ENCODE measurements around the gene OXNAD1.

Gene OXNAD1

GRCh38 chr3:16315623-16316022, 50.6 kb downstream of the OXNAD1 start:
- no peak overlapping the region for H3K4me3 ChIP-seq (replicated peaks; ENCODE audit: low read depth, low read length)
- no peak for TF ChIP-seq CTCF (IDR thresholded peaks at IDR 0.05; ENCODE audit: low read depth, low read length, missing control alignments)
- no peak for DNase-seq (ENCODE audit: extremely low read depth, low read depth)

- H3K4me3 ChIP-seq (replicated peaks; ENCODE audit: low read depth, low read length): no peak overlapping the region
- no peak for TF ChIP-seq CTCF (IDR thresholded peaks at IDR 0.05; ENCODE audit: low read depth, low read length, missing control alignments)
- no peak for DNase-seq (ENCODE audit: extremely low read depth, low read depth)
Measured at GRCh38 chr3:16316396-16316795, 51.4 kb downstream of the OXNAD1 start.

GRCh38 chr3:16316847-16317560, 52.0 kb downstream of the OXNAD1 start:
- no peak for DNase-seq (ENCODE audit: extremely low read depth, low read depth)
- TF ChIP-seq CTCF (IDR thresholded peaks at IDR 0.05; ENCODE audit: low read depth, low read length, missing control alignments): no peak

GRCh38 chr3:16317561-16317945, 52.5 kb downstream of the OXNAD1 start:
- DNase-seq (ENCODE audit: extremely low read depth, low read depth): no peak
- no peak for TF ChIP-seq CTCF (IDR thresholded peaks at IDR 0.05; ENCODE audit: low read depth, low read length, missing control alignments)
- no peak overlapping the region for H3K4me3 ChIP-seq (replicated peaks; ENCODE audit: low read depth, low read length)

More at GRCh38 chr3:16316847-16317560, 52.0 kb downstream of the OXNAD1 start:
- no peak overlapping the region for H3K4me3 ChIP-seq (replicated peaks; ENCODE audit: low read depth, low read length)

- no peak for TF ChIP-seq CTCF (IDR thresholded peaks at IDR 0.05; ENCODE audit: low read depth, low read length, missing control alignments)
- no peak overlapping the region for H3K4me3 ChIP-seq (replicated peaks; ENCODE audit: low read depth, low read length)
- DNase-seq (ENCODE audit: extremely low read depth, low read depth): no peak
Measured at GRCh38 chr3:16318176-16318575, 53.2 kb downstream of the OXNAD1 start.

GRCh38 chr3:16319307-16319706, 54.3 kb downstream of the OXNAD1 start:
- no peak overlapping the region for H3K4me3 ChIP-seq (replicated peaks; ENCODE audit: low read depth, low read length)
- no peak for DNase-seq (ENCODE audit: extremely low read depth, low read depth)
- TF ChIP-seq CTCF (IDR thresholded peaks at IDR 0.05; ENCODE audit: low read depth, low read length, missing control alignments): peak; percentile 50

- no peak overlapping the region for H3K4me3 ChIP-seq (replicated peaks; ENCODE audit: low read depth, low read length)
- DNase-seq (ENCODE audit: extremely low read depth, low read depth): no peak
- no peak for TF ChIP-seq CTCF (IDR thresholded peaks at IDR 0.05; ENCODE audit: low read depth, low read length, missing control alignments)
Measured at GRCh38 chr3:16319723-16320122, 54.7 kb downstream of the OXNAD1 start.
